Retinal pigment epithelial cell (primary cell): Measurements from ENCODE around the gene GAL3ST3.

Experiments used
- DNase-seq: peaks from one replicate; pipeline ENCODE4 v3.0.0-alpha.2; 2010; ENCODE audit warnings: low read depth
- H3K4me3 ChIP-seq: 2 replicates; pipeline ENCODE4 v1.5.1; 2011; ENCODE audit warnings: mild to moderate bottlenecking, low read length, control low read depth, moderate library complexity
- TF ChIP-seq, protein P1 (sequence below): conservative IDR thresholded peaks from 2 replicates; pipeline ENCODE4 v1.5.1; 2011; ENCODE audit warnings: low read depth, low read length, control low read depth, inconsistent platforms

Gene GAL3ST3

DNA sequence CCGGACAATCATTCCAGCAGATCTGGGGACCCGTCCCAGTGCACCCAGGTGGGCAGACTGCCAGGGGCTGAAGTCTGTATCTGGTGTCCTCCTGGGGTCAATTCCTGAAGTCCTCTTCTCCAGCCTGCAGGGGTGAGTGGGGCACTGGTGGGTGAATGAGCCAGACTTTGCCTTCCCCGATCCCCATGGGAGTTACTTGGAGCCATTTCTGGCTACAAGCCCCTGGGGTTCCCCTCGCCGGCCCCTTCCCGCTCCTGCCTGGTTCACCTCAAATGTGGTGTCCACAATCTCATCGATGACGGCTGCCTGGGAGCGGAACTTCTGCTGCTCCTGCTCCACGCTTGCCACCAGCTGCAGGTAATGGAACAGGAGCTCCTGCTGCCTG is 32.2 kb downstream of the GAL3ST3 start:
- no peak overlapping the region for H3K4me3 ChIP-seq
- TF ChIP-seq, protein P1, sequence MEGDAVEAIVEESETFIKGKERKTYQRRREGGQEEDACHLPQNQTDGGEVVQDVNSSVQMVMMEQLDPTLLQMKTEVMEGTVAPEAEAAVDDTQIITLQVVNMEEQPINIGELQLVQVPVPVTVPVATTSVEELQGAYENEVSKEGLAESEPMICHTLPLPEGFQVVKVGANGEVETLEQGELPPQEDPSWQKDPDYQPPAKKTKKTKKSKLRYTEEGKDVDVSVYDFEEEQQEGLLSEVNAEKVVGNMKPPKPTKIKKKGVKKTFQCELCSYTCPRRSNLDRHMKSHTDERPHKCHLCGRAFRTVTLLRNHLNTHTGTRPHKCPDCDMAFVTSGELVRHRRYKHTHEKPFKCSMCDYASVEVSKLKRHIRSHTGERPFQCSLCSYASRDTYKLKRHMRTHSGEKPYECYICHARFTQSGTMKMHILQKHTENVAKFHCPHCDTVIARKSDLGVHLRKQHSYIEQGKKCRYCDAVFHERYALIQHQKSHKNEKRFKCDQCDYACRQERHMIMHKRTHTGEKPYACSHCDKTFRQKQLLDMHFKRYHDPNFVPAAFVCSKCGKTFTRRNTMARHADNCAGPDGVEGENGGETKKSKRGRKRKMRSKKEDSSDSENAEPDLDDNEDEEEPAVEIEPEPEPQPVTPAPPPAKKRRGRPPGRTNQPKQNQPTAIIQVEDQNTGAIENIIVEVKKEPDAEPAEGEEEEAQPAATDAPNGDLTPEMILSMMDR, result no peak
- no peak for DNase-seq

DNA sequence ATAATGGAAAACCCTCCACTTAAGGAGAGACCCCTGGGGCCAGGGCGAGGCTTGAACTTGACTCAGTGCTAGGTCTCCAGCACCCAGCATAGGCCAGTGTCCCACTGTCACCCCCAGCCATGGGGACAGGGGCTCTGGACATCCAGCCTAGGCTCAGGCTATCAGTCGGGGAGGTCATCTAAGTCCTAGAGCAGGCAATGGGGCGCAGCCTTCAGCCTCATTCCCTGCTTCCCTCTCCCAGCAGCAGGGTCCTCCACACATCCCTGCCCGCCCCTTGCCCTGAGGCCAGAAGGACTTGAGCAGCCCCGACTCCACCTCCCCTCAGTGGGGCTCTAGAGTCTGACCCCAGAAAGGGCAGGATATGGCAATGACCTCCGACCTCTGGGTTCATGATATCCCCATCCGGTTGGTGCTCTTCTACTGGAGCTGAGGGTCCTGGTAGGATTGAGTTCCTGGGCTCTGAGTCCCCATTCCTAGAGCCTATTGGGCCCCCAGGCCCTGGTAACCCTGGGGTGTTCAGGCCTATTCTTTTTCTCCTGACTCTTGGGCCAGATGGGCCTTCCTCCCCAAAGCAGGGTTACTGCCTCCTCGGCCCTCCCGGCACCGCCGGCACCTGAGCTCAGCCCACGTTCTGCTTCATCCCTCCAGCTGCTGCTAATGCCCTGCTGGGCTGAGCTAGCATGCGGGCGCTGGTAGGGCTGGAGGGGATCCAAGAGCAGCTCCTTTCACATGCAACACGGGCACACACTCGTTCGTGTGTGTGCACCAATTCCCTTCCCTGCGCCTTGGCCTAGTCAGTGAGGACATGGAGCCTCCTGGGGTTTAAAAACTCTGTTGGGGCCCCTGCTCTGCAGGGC is 32.8 kb downstream of the GAL3ST3 start:
- H3K4me3 ChIP-seq, result no peak overlapping the region
- DNase-seq, result no peak
- TF ChIP-seq, protein P1, result no peak

DNA sequence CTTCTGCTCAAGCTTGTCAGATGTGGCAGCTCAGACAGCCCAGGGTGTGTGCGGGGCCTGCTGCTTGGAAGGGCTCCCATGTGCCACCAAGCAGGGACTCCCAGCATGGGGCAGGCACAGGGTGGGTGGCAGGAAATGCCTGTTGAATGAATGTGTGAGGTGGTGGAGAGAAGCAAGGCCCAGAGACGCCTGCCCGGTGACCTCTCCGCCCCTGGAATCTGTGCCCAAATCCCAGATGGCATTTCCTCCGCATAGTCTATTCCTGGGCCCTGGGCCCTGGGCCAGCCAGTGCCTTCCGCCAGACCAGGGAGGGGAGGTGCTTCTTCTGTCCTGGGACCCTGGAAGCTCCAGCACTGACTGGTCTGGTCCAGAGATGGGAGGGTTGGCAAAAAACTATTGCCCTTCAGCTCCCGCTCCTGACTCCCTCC is 33.5 kb downstream of the GAL3ST3 start:
- TF ChIP-seq, protein P1, result no peak
- no peak overlapping the region for H3K4me3 ChIP-seq
- peak; percentile 27 for DNase-seq

- H3K4me3 ChIP-seq, result no peak overlapping the region
- TF ChIP-seq, protein P1, result no peak
- DNase-seq, result no peak
Observed at GRCh38 chr11:66014804-66015453, 34.0 kb downstream of the GAL3ST3 start.

- no peak overlapping the region for H3K4me3 ChIP-seq
- no peak for DNase-seq
- TF ChIP-seq, protein P1, result no peak
Observed at GRCh38 chr11:66013762-66014100, 35.2 kb downstream of the GAL3ST3 start.

- DNase-seq, result no peak
- no peak overlapping the region for H3K4me3 ChIP-seq
- TF ChIP-seq, protein P1, result no peak
Observed at GRCh38 chr11:66012946-66013761, 35.8 kb downstream of the GAL3ST3 start.
